HG03442 (cell line): Measurements from ENCODE around the gene PLPP1.

Experiments
- ATAC-seq: cut with Tn5 transposase; IDR thresholded peaks from one replicate; pipeline ENCODE4 v1.9.1; 2021; ENCODE audit warnings: mild to moderate bottlenecking, moderate library complexity; ENCODE audit not compliant: unreplicated experiment

The PLPP1 gene

GRCh38 chr5:55411876-55412275 lies 122.9 kb downstream of the PLPP1 start:
- ATAC-seq, result no peak

GRCh38 chr5:55410845-55411244 lies 123.9 kb downstream of the PLPP1 start:
- ATAC-seq, result no peak

GRCh38 chr5:55409775-55410174 lies 125.0 kb downstream of the PLPP1 start:
- ATAC-seq, result no peak

- ATAC-seq, result no peak
These were observed 126.8 kb downstream of the PLPP1 start for GRCh38 chr5:55407984-55408383.

- no peak for ATAC-seq
These were observed 127.6 kb downstream of the PLPP1 start for GRCh38 chr5:55407059-55407684.

- no peak for ATAC-seq
These were observed 128.5 kb downstream of the PLPP1 start for GRCh38 chr5:55406292-55406691.

GRCh38 chr5:55402199-55402598 lies 132.6 kb downstream of the PLPP1 start:
- ATAC-seq, result no peak

GRCh38 chr5:55393501-55394175 lies 141.1 kb downstream of the PLPP1 start:
- no peak for ATAC-seq

GRCh38 chr5:55392669-55393068 lies 142.1 kb downstream of the PLPP1 start:
- no peak for ATAC-seq

- ATAC-seq, result no peak
These were observed 143.1 kb downstream of the PLPP1 start for GRCh38 chr5:55391707-55392106.

- no peak for ATAC-seq
These were observed 146.9 kb downstream of the PLPP1 start for GRCh38 chr5:55387865-55388264.

- no peak for ATAC-seq
These were observed 148.4 kb downstream of the PLPP1 start for GRCh38 chr5:55386356-55386755.

GRCh38 chr5:55385846-55386245 lies 148.9 kb downstream of the PLPP1 start:
- ATAC-seq, result no peak

- no peak for ATAC-seq
These were observed 149.5 kb downstream of the PLPP1 start for GRCh38 chr5:55385227-55385626.

GRCh38 chr5:55384072-55384471 lies 150.7 kb downstream of the PLPP1 start:
- no peak for ATAC-seq

GRCh38 chr5:55383254-55383653 lies 151.5 kb downstream of the PLPP1 start:
- ATAC-seq, result no peak

- no peak for ATAC-seq
These were observed 157.0 kb downstream of the PLPP1 start for GRCh38 chr5:55377810-55378209.
